WERI-Rb-1 (cell line): Measurements from ENCODE around the gene ZNF770.

Experiments used
- DNase-seq: peaks from one replicate; pipeline ENCODE4 v3.0.0-alpha.2; 2020
- H3K27ac ChIP-seq: fragments of 250-450 bp; sonication (Bioruptor Pico); 2 replicates; pipeline ENCODE4 v1.5.1; 2020; ENCODE audit warnings: mild to moderate bottlenecking, moderate library complexity
- H3K27me3 ChIP-seq: fragments of 250-450 bp; sonication (Bioruptor Pico); 2 replicates; pipeline ENCODE4 v1.5.1; 2021; ENCODE audit warnings: mild to moderate bottlenecking, low read depth, moderate library complexity; ENCODE audit not compliant: insufficient read depth, severe bottlenecking
- H3K36me3 ChIP-seq: fragments of 250-450 bp; sonication (Bioruptor Pico); 2 replicates; pipeline ENCODE4 v1.5.1; 2020; ENCODE audit warnings: mild to moderate bottlenecking, moderate library complexity
- H3K4me3 ChIP-seq: 2 replicates; pipeline ENCODE4 v1.5.1; 2011; ENCODE audit warnings: low read depth, mild to moderate bottlenecking, control low read depth, low read length
- H3K9me3 ChIP-seq: fragments of 250-450 bp; sonication (Bioruptor Pico); 2 replicates; pipeline ENCODE4 v1.5.1; 2021; ENCODE audit warnings: mild to moderate bottlenecking, moderate library complexity; ENCODE audit not compliant: severe bottlenecking
- CTCF ChIP-seq: IDR thresholded peaks from 2 replicates; pipeline ENCODE4 v1.5.1; 2011; ENCODE audit warnings: low read depth, mild to moderate bottlenecking, control low read depth, inconsistent platforms, low read length

ZNF770 gene

GRCh38 chr15:34988027-34988902, at the start of gene ZNF770:
Gene ZNF770, minus strand, starts transcription at chr15:34988287. Its CDS starts 4,853 bp downstream, at chr15:34983434.
- no peak for TF ChIP-seq CTCF
- Histone ChIP-seq H3K27ac (peak within 1 kb of the TSS; percentile 94), H3K9me3 (no peaks in the 10 kb centered on the region), H3K36me3 (peaks cover 33% of the 10 kb centered on the region), H3K27me3 (no peaks in the 10 kb centered on the region), H3K4me3 (peak within 1 kb of the TSS; percentile 76)
- peak; percentile 79 for DNase-seq

- Histone ChIP-seq H3K27me3 (no peaks in the 10 kb centered on the region), H3K9me3 (no peaks in the 10 kb centered on the region), H3K27ac (no peak overlapping the region), H3K4me3 (no peak overlapping the region), H3K36me3 (no peaks in the 10 kb centered on the region)
- no peak for TF ChIP-seq CTCF
- no peak for DNase-seq
Observed at GRCh38 chr15:35028235-35028984, 40.3 kb upstream of the ZNF770 start.

- TF ChIP-seq CTCF = no peak
- H3K27ac ChIP-seq = no peak overlapping the region
Observed at GRCh38 chr15:35023804-35024203, 35.7 kb upstream of the ZNF770 start.

GRCh38 chr15:35020974-35021373, 32.9 kb upstream of the ZNF770 start:
- TF ChIP-seq CTCF = no peak
- DNase-seq = no peak
- H3K27ac ChIP-seq = no peak overlapping the region

More at GRCh38 chr15:35023804-35024203, 35.7 kb upstream of the ZNF770 start:
- Histone ChIP-seq H3K9me3 (no peaks in the 10 kb centered on the region), H3K36me3 (no peaks in the 10 kb centered on the region), H3K27me3 (no peaks in the 10 kb centered on the region), H3K4me3 (no peak overlapping the region)
- no peak for DNase-seq

GRCh38 chr15:35019404-35020327, 31.6 kb upstream of the ZNF770 start:
- no peaks in the 10 kb centered on the region for H3K27me3 ChIP-seq
- H3K4me3 ChIP-seq = no peak overlapping the region
- H3K27ac ChIP-seq = no peak overlapping the region
- TF ChIP-seq CTCF = no peak
- no peak for DNase-seq
- H3K36me3 ChIP-seq = no peaks in the 10 kb centered on the region
- no peaks in the 10 kb centered on the region for H3K9me3 ChIP-seq

More at GRCh38 chr15:35020974-35021373, 32.9 kb upstream of the ZNF770 start:
- Histone ChIP-seq H3K27me3 (no peaks in the 10 kb centered on the region), H3K9me3 (no peaks in the 10 kb centered on the region), H3K36me3 (no peaks in the 10 kb centered on the region), H3K4me3 (no peak overlapping the region)
